SK-N-SH treated with all-trans-retinoic acid at 6 μM for 48 hours (cell line): ENCODE measurements around the gene HCFC1R1.

Experiments used
- ATAC-seq: fragments of 200-7000 bp; cut with Tn5 transposase; 3 replicates; pipeline ENCODE4 v1.9.1; 2020; ENCODE audit warnings: mild to moderate bottlenecking, moderate library complexity
- ARNTL ChIP-seq: fragments of 450-650 bp; formaldehyde crosslinking; IDR thresholded peaks from 2 replicates; pipeline ENCODE4 v1.5.0; 2020; ENCODE audit warnings: low read depth, mild to moderate bottlenecking, moderate library complexity, borderline replicate concordance
- BACH2 ChIP-seq: fragments of 250-450 bp; sonication (Bioruptor Pico); IDR thresholded peaks from 2 replicates; pipeline ENCODE4 v1.9.0; 2021; ENCODE audit warnings: mild to moderate bottlenecking, borderline replicate concordance
- CSDC2 ChIP-seq: fragments of 250-450 bp; sonication (Bioruptor Pico); IDR thresholded peaks from 2 replicates; pipeline ENCODE4 v1.5.0; 2020; ENCODE audit warnings: mild to moderate bottlenecking, moderate library complexity
- ESRRG ChIP-seq: fragments of 250-450 bp; sonication (Bioruptor Pico); IDR thresholded peaks from 2 replicates; pipeline ENCODE4 v1.6.1; 2021; ENCODE audit warnings: mild to moderate bottlenecking
- GLIS3 ChIP-seq: fragments of 250-450 bp; sonication (Bioruptor Pico); IDR thresholded peaks from 2 replicates; pipeline ENCODE4 v1.5.0; 2020; ENCODE audit warnings: mild to moderate bottlenecking, moderate library complexity
- ISL1 ChIP-seq: fragments of 250-450 bp; sonication (Bioruptor Pico); IDR thresholded peaks from 2 replicates; pipeline ENCODE4 v2.1.2; 2022; ENCODE audit warnings: mild to moderate bottlenecking, moderate library complexity
- OSR1 ChIP-seq: fragments of 250-450 bp; sonication (Bioruptor Pico); IDR thresholded peaks from 2 replicates; pipeline ENCODE4 v1.8.0; 2022; ENCODE audit warnings: moderate library complexity, mild to moderate bottlenecking, inconsistent platforms
- RARB ChIP-seq: fragments of 250-450 bp; sonication (Bioruptor Pico); IDR thresholded peaks from 2 replicates; pipeline ENCODE4 v1.8.0; 2021; ENCODE audit warnings: mild to moderate bottlenecking, moderate library complexity
- SNAI2 ChIP-seq: fragments of 250-450 bp; sonication (Bioruptor Pico); IDR thresholded peaks from 2 replicates; pipeline ENCODE4 v1.5.0; 2020; ENCODE audit warnings: mild to moderate bottlenecking, moderate library complexity
- TCF4 ChIP-seq: fragments of 250-450 bp; sonication (Bioruptor Pico); IDR thresholded peaks from 2 replicates; pipeline ENCODE4 v1.8.0; 2021; ENCODE audit warnings: mild to moderate bottlenecking, moderate library complexity, borderline replicate concordance
- TOX ChIP-seq: fragments of 250-450 bp; sonication (Bioruptor Pico); IDR thresholded peaks from 2 replicates; pipeline ENCODE4 v1.8.0; 2021; ENCODE audit warnings: mild to moderate bottlenecking, moderate library complexity, borderline replicate concordance
- ZC3H10 ChIP-seq: fragments of 250-450 bp; sonication (Bioruptor Pico); IDR thresholded peaks from 2 replicates; pipeline ENCODE4 v1.5.1; 2021; ENCODE audit warnings: mild to moderate bottlenecking, moderate library complexity
- ZFP3 ChIP-seq: fragments of 250-450 bp; sonication (Bioruptor Pico); IDR thresholded peaks from 2 replicates; pipeline ENCODE4 v1.5.0; 2020; ENCODE audit warnings: mild to moderate bottlenecking, moderate library complexity
- ZFP30 ChIP-seq: fragments of 450-650 bp; formaldehyde crosslinking; IDR thresholded peaks from 2 replicates; pipeline ENCODE4 v1.5.0; 2022; ENCODE audit warnings: mild to moderate bottlenecking, moderate library complexity
- ZNF70 ChIP-seq: fragments of 450-650 bp; formaldehyde crosslinking; IDR thresholded peaks from 2 replicates; pipeline ENCODE4 v1.5.0; 2020; ENCODE audit warnings: mild to moderate bottlenecking, moderate library complexity
- ZNF8 ChIP-seq: fragments of 450-650 bp; formaldehyde crosslinking; IDR thresholded peaks from 2 replicates; pipeline ENCODE4 v1.5.0; 2020; ENCODE audit warnings: mild to moderate bottlenecking, moderate library complexity
- TF ChIP-seq, protein P1 (sequence below): fragments of 250-450 bp; sonication (Bioruptor Pico); IDR thresholded peaks from 2 replicates; pipeline ENCODE4 v1.8.0; 2020; ENCODE audit warnings: mild to moderate bottlenecking, moderate library complexity, borderline replicate concordance
- TF ChIP-seq, protein P2 (sequence below): fragments of 250-450 bp; sonication (Bioruptor Pico); IDR thresholded peaks from 2 replicates; pipeline ENCODE4 v1.5.0; 2020; ENCODE audit warnings: mild to moderate bottlenecking, moderate library complexity
- TF ChIP-seq, protein P3 (sequence below): fragments of 250-450 bp; sonication (Bioruptor Pico); IDR thresholded peaks from 2 replicates; pipeline ENCODE4 v1.8.0; 2021; ENCODE audit warnings: low read depth, mild to moderate bottlenecking, moderate library complexity, borderline replicate concordance
- TF ChIP-seq, protein P4 (sequence below): fragments of 250-450 bp; sonication (Bioruptor Pico); IDR thresholded peaks from 2 replicates; pipeline ENCODE4 v1.5.1; 2021; ENCODE audit warnings: mild to moderate bottlenecking, moderate library complexity
- TF ChIP-seq, protein P5 (sequence below): fragments of 250-450 bp; sonication (Bioruptor Pico); IDR thresholded peaks from 2 replicates; pipeline ENCODE4 v1.5.1; 2020; ENCODE audit warnings: low read depth, mild to moderate bottlenecking, moderate library complexity

Gene HCFC1R1

DNA sequence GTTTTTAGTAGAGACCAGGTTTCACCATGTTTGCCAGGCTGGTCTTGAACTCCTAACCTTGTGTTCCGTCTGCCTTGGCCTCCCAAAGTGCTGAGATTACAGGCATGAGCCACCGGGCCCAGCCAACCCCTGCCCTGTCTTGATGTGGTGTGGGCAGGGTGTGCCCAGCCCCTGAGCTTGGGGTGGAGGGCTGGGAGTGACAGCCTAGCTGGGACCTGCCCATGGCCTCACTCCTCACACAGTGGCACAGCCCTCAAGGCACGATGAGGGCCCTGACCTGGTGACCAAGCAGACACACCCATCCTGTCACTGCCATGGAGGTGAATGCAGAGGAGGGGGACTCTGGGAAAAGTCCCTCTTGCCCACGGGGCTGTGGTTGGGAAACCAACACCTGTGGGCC, 44.7 kb upstream of the HCFC1R1 start:
- TF ChIP-seq, protein P1, sequence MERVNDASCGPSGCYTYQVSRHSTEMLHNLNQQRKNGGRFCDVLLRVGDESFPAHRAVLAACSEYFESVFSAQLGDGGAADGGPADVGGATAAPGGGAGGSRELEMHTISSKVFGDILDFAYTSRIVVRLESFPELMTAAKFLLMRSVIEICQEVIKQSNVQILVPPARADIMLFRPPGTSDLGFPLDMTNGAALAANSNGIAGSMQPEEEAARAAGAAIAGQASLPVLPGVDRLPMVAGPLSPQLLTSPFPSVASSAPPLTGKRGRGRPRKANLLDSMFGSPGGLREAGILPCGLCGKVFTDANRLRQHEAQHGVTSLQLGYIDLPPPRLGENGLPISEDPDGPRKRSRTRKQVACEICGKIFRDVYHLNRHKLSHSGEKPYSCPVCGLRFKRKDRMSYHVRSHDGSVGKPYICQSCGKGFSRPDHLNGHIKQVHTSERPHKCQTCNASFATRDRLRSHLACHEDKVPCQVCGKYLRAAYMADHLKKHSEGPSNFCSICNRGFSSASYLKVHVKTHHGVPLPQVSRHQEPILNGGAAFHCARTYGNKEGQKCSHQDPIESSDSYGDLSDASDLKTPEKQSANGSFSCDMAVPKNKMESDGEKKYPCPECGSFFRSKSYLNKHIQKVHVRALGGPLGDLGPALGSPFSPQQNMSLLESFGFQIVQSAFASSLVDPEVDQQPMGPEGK (CRISPR knock-in tag) = no peak
- TF ChIP-seq GLIS3 (CRISPR knock-in tag) (no peak), ISL1 (no peak), SNAI2 (CRISPR knock-in tag) (no peak), ZNF70 (no peak), ZNF8 (CRISPR knock-in tag) (no peak), BACH2 (CRISPR knock-in tag) (no peak), ZFP3 (CRISPR knock-in tag) (no peak), ZC3H10 (no peak), CSDC2 (CRISPR knock-in tag) (no peak), TOX (CRISPR knock-in tag) (no peak)
- TF ChIP-seq, protein P2, sequence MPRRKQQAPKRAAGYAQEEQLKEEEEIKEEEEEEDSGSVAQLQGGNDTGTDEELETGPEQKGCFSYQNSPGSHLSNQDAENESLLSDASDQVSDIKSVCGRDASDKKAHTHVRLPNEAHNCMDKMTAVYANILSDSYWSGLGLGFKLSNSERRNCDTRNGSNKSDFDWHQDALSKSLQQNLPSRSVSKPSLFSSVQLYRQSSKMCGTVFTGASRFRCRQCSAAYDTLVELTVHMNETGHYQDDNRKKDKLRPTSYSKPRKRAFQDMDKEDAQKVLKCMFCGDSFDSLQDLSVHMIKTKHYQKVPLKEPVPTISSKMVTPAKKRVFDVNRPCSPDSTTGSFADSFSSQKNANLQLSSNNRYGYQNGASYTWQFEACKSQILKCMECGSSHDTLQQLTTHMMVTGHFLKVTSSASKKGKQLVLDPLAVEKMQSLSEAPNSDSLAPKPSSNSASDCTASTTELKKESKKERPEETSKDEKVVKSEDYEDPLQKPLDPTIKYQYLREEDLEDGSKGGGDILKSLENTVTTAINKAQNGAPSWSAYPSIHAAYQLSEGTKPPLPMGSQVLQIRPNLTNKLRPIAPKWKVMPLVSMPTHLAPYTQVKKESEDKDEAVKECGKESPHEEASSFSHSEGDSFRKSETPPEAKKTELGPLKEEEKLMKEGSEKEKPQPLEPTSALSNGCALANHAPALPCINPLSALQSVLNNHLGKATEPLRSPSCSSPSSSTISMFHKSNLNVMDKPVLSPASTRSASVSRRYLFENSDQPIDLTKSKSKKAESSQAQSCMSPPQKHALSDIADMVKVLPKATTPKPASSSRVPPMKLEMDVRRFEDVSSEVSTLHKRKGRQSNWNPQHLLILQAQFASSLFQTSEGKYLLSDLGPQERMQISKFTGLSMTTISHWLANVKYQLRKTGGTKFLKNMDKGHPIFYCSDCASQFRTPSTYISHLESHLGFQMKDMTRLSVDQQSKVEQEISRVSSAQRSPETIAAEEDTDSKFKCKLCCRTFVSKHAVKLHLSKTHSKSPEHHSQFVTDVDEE (CRISPR knock-in tag) = no peak
- TF ChIP-seq, protein P3, sequence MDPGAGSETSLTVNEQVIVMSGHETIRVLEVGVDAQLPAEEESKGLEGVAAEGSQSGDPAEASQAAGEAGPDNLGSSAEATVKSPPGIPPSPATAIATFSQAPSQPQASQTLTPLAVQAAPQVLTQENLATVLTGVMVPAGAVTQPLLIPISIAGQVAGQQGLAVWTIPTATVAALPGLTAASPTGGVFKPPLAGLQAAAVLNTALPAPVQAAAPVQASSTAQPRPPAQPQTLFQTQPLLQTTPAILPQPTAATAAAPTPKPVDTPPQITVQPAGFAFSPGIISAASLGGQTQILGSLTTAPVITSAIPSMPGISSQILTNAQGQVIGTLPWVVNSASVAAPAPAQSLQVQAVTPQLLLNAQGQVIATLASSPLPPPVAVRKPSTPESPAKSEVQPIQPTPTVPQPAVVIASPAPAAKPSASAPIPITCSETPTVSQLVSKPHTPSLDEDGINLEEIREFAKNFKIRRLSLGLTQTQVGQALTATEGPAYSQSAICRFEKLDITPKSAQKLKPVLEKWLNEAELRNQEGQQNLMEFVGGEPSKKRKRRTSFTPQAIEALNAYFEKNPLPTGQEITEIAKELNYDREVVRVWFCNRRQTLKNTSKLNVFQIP (CRISPR knock-in tag) = no peak
- TF ChIP-seq, protein P4, sequence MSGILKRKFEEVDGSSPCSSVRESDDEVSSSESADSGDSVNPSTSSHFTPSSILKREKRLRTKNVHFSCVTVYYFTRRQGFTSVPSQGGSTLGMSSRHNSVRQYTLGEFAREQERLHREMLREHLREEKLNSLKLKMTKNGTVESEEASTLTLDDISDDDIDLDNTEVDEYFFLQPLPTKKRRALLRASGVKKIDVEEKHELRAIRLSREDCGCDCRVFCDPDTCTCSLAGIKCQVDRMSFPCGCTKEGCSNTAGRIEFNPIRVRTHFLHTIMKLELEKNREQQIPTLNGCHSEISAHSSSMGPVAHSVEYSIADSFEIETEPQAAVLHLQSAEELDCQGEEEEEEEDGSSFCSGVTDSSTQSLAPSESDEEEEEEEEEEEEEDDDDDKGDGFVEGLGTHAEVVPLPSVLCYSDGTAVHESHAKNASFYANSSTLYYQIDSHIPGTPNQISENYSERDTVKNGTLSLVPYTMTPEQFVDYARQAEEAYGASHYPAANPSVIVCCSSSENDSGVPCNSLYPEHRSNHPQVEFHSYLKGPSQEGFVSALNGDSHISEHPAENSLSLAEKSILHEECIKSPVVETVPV (CRISPR knock-in tag) = no peak
- no peak for ATAC-seq

DNA sequence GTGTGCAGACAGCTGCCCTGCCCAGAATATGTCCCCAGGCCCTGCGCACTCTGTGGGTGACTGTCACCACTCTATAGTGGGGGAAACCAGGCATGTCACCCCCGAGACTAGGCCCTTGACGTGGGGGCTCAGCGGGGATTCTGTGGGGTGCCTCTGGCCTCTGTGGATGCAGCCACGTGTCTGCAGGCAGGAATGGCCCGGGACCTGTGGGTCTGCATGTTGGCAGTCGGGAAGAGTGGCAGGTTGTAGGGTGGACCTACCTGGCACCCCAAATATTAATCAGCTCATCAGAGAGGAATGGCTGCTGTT, 42.7 kb upstream of the HCFC1R1 start:
- ATAC-seq = no peak
- TF ChIP-seq ZC3H10 = no peak
- TF ChIP-seq RARB (CRISPR knock-in tag) = no peak
- TF ChIP-seq, protein P4 (CRISPR knock-in tag) = no peak
- TF ChIP-seq TCF4 (CRISPR knock-in tag) = no peak
- TF ChIP-seq ARNTL (CRISPR knock-in tag) = no peak
- TF ChIP-seq SNAI2 (CRISPR knock-in tag) = no peak
- TF ChIP-seq, protein P5, sequence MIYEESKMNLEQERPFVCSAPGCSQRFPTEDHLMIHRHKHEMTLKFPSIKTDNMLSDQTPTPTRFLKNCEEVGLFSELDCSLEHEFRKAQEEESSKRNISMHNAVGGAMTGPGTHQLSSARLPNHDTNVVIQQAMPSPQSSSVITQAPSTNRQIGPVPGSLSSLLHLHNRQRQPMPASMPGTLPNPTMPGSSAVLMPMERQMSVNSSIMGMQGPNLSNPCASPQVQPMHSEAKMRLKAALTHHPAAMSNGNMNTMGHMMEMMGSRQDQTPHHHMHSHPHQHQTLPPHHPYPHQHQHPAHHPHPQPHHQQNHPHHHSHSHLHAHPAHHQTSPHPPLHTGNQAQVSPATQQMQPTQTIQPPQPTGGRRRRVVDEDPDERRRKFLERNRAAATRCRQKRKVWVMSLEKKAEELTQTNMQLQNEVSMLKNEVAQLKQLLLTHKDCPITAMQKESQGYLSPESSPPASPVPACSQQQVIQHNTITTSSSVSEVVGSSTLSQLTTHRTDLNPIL (CRISPR knock-in tag) = no peak
- TF ChIP-seq OSR1 (CRISPR knock-in tag) = no peak
- TF ChIP-seq ZNF70 = no peak
- no peak for TF ChIP-seq ZFP30 (CRISPR knock-in tag)
- no peak for TF ChIP-seq TOX (CRISPR knock-in tag)
- no peak for TF ChIP-seq GLIS3 (CRISPR knock-in tag)
- TF ChIP-seq ESRRG (CRISPR knock-in tag) = no peak
- TF ChIP-seq CSDC2 (CRISPR knock-in tag) = no peak
- no peak for TF ChIP-seq ZFP3 (CRISPR knock-in tag)
- TF ChIP-seq, protein P1 (CRISPR knock-in tag) = no peak
